RWPE2 (cell line): ENCODE data around the gene PHACTR4.

Experiments
- ATAC-seq: fragments of 200-7000 bp; cut with Tn5 transposase; 3 replicates; pipeline ENCODE4 v1.9.1; 2021; ENCODE audit warnings: low read depth
- DNase-seq: peaks from one replicate; pipeline ENCODE4 v3.0.0-alpha.2; 2020; ENCODE audit warnings: low spot score
- H3K27ac ChIP-seq: fragments of 450-650 bp; 2 replicates; pipeline ENCODE4 v1.5.1; 2017; ENCODE audit warnings: mild to moderate bottlenecking; ENCODE audit not compliant: poor library complexity, severe bottlenecking
- H3K27me3 ChIP-seq: fragments of 250-450 bp; sonication (Bioruptor Pico); 2 replicates; pipeline ENCODE4 v1.5.1; 2021; ENCODE audit warnings: mild to moderate bottlenecking, moderate library complexity; ENCODE audit not compliant: insufficient read depth, poor library complexity, severe bottlenecking
- H3K36me3 ChIP-seq: fragments of 250-450 bp; sonication (Bioruptor Pico); 2 replicates; pipeline ENCODE4 v1.5.1; 2020; ENCODE audit warnings: low read depth, mild to moderate bottlenecking, moderate library complexity
- H3K4me1 ChIP-seq: fragments of 250-450 bp; sonication (Bioruptor Pico); 2 replicates; pipeline ENCODE4 v1.5.1; 2021; ENCODE audit warnings: mild to moderate bottlenecking, moderate library complexity; ENCODE audit not compliant: insufficient read depth, poor library complexity, severe bottlenecking
- H3K4me3 ChIP-seq: fragments of 250-450 bp; sonication (Bioruptor Pico); 2 replicates; pipeline ENCODE4 v1.5.1; 2021; ENCODE audit warnings: mild to moderate bottlenecking, moderate library complexity; ENCODE audit not compliant: severe bottlenecking
- H3K9me3 ChIP-seq: fragments of 250-450 bp; sonication (Bioruptor Pico); 2 replicates; pipeline ENCODE4 v1.5.1; 2021; ENCODE audit warnings: mild to moderate bottlenecking, moderate library complexity; ENCODE audit not compliant: severe bottlenecking
- TF ChIP-seq, protein P1 (sequence below): fragments of 450-650 bp; IDR thresholded peaks from one replicate; pipeline ENCODE4 v1.5.1; 2017; ENCODE audit warnings: mild to moderate bottlenecking, moderate library complexity; ENCODE audit not compliant: poor library complexity, severe bottlenecking

PHACTR4 gene

DNA sequence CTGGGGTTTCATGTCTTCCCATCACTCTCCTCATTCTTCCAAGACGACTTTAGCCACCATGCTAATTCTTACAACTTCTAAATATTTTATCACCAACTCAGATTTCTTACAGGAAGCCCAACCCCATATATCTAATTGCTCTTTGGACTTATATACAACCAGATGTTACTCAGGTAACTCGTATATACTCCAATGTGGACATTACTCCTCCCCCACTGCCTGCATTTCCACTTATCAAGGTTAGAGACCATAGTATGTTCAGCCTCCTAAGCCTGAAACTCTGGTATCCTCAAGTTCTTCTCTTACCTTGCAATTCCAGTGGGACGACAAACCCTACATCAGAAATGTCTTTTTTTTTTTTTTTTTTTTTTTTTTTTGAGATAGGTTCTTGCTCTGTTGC, 133.6 kb downstream of the PHACTR4 start:
- peaks cover 22% of the 10 kb centered on the region for H3K36me3 ChIP-seq
- DNase-seq (no peak), ATAC-seq (no peak)
- no peak overlapping the region for H3K27ac ChIP-seq
- peaks cover 4% of the 10 kb centered on the region for H3K4me1 ChIP-seq
- no peaks in the 10 kb centered on the region for H3K9me3 ChIP-seq
- no peaks in the 10 kb centered on the region for H3K27me3 ChIP-seq
- TF ChIP-seq, protein P1, sequence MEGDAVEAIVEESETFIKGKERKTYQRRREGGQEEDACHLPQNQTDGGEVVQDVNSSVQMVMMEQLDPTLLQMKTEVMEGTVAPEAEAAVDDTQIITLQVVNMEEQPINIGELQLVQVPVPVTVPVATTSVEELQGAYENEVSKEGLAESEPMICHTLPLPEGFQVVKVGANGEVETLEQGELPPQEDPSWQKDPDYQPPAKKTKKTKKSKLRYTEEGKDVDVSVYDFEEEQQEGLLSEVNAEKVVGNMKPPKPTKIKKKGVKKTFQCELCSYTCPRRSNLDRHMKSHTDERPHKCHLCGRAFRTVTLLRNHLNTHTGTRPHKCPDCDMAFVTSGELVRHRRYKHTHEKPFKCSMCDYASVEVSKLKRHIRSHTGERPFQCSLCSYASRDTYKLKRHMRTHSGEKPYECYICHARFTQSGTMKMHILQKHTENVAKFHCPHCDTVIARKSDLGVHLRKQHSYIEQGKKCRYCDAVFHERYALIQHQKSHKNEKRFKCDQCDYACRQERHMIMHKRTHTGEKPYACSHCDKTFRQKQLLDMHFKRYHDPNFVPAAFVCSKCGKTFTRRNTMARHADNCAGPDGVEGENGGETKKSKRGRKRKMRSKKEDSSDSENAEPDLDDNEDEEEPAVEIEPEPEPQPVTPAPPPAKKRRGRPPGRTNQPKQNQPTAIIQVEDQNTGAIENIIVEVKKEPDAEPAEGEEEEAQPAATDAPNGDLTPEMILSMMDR, result no peak
- H3K4me3 ChIP-seq, result no peak overlapping the region

DNA sequence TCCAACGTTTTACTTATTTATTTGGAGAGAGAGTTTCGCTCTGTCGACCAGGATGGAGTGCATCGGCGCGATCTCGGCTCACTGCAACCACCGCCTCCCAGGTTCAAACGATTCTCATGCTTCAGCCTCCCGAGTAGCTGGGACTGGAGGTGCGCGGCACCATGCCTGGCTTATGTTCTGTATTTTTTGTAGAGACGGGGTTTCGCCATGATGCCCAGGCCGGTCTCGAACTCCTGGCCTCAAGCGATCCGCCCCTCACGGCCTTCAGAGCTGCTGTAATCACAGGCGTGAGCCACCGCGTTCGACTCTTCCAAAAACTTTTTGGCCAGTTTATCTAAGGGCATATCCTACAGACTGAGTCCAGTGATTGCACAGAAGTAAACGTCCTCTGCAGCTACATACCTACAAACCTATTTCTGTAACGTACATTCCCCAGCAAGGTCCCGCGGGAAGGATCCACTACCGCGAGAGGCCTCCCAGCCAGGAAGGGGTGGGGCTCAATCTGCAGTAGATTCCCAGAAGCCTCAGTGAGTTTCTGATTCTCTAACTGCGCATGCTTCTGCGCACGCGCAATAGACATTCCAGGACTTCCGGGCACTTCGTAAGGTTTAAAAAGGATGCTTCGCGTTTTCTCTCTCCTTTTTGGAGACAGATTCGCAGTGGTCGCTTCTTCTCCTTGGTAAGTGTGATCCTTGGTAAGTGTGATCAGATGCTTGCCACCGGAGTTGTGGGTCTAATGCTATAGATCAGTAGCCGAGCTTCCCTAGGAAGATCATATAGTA, 136.1 kb downstream of the PHACTR4 start, which contains the start of gene RCC1:
Gene RCC1, plus strand, starts transcription at position 638 of the 782 bp plus-strand sequence. CDS start 23,824 bp downstream, outside the sequence.
- peaks cover 23% of the 10 kb centered on the region for H3K4me1 ChIP-seq
- H3K36me3 ChIP-seq, result peaks cover 47% of the 10 kb centered on the region
- H3K27me3 ChIP-seq, result no peaks in the 10 kb centered on the region
- ATAC-seq, result peak; percentile 67
- H3K9me3 ChIP-seq, result no peaks in the 10 kb centered on the region
- TF ChIP-seq, protein P1, result no peak
- peak; percentile 97 for DNase-seq
- peak within 1 kb of the TSS; percentile 67 for H3K4me3 ChIP-seq
- peak within 1 kb of the TSS; percentile 99 for H3K27ac ChIP-seq

DNA sequence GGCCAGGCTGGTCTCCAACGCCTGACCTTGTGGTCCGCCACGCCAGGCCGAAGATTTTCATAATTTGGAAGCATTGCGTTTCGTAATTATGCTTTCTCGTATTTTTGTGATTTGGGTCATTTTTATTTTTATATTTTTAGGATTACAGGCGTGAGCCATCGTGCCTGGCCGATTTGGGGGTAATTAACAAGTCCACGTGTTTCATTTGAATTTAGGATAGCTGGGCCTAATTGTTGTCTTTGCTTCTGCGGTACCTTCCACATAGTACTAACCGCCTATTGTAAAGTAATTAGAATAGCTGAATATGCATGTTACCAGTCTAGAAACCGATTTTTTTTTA, 137.3 kb downstream of the PHACTR4 start:
- H3K9me3 ChIP-seq, result no peaks in the 10 kb centered on the region
- peaks cover 23% of the 10 kb centered on the region for H3K4me1 ChIP-seq
- peak overlapping the region; percentile 67 for H3K4me3 ChIP-seq
- peaks cover 60% of the 10 kb centered on the region for H3K36me3 ChIP-seq
- ATAC-seq, result no peak
- peak overlapping the region; percentile 99 for H3K27ac ChIP-seq
- TF ChIP-seq, protein P1, result no peak
- DNase-seq, result no peak
- H3K27me3 ChIP-seq, result no peaks in the 10 kb centered on the region

DNA sequence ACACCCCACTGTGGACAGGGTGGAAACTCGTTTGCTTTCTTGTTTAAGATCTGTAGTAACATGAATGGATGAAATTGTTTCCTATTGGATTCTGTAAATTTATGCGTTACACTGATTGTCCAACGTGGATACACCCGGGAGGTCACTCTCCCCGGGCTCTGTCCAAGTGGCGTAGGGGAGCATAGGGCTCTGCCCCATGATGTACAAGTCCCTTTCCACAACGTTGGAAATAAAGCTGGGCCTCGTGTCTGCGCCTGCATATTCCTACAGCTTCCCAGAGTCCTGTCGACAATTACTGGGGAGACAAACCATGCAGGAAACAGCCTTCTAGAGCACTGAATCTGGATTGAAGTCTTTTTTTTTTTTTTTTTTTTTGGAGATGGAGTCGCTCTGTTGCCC, 137.7 kb downstream of the PHACTR4 start:
- Histone ChIP-seq H3K4me3 (peak overlapping the region; percentile 67), H3K36me3 (peaks cover 62% of the 10 kb centered on the region), H3K9me3 (no peaks in the 10 kb centered on the region), H3K27ac (peak overlapping the region; percentile 99), H3K4me1 (peaks cover 23% of the 10 kb centered on the region), H3K27me3 (no peaks in the 10 kb centered on the region)
- no peak for DNase-seq
- TF ChIP-seq, protein P1, result no peak
- ATAC-seq, result no peak
